Measurements from ENCODE around the gene HEATR1. TPM values are rescaled to one million over a fixed set of nuclear protein-coding genes. Genes with fewer than 3 reads are reported as not detected.

HEATR1 gene
- total and polyA plus RNA-seq, 4 donors, result 3.3 to 19.4 (median 9.6) TPM

GRCh38 chr1:236558846-236559245 is 45.5 kb downstream of the HEATR1 start:
- Histone ChIP-seq H3K36me3 (ENCODE audit: control insufficient read depth in 4 of 4, insufficient read depth in 3 of 4, low read depth in 1 of 4, low read length in 3 of 4) (peaks cover 13 to 62% (median 40%) of the 10 kb centered on the region in 4 donors), H3K27me3 (ENCODE audit: control insufficient read depth in 4 of 4, insufficient read depth in 4 of 4, low read length in 3 of 4) (no peaks in the 10 kb centered on the region), H3K9me3 (ENCODE audit: control insufficient read depth in 4 of 4, low read length in 3 of 4) (no peaks in the 10 kb centered on the region), H3K4me1 (ENCODE audit: control insufficient read depth in 4 of 4, insufficient read depth in 4 of 4, low read length in 3 of 4) (no peaks in the 10 kb centered on the region), H3K27ac (ENCODE audit: low read depth in 1 of 2, low read length in 2 of 2) (no peak overlapping the region), H3K9ac (ENCODE audit: low read depth in 1 of 2, low read length in 2 of 2) (no peak overlapping the region), H3K4me3 (ENCODE audit: low read depth in 1 of 3, low read length in 3 of 3) (no peak overlapping the region)
- WGBS, result 98% methylated on average over 3 of the region's 3 CpGs
- TF ChIP-seq HNF4A (conservative IDR thresholded peaks at IDR 0.05) (no peak), YY1 (IDR thresholded peaks at IDR 0.05) (no peak)
- no peak for DNase-seq (ENCODE audit: low spot score)

GRCh38 chr1:236558081-236558480 is 46.2 kb downstream of the HEATR1 start:
- 80% methylated on average over 9 of the region's 9 CpGs for WGBS
- Histone ChIP-seq H3K27me3 (ENCODE audit: control insufficient read depth in 4 of 4, insufficient read depth in 4 of 4, low read length in 3 of 4) (no peaks in the 10 kb centered on the region), H3K9me3 (ENCODE audit: control insufficient read depth in 4 of 4, low read length in 3 of 4) (no peaks in the 10 kb centered on the region), H3K4me3 (ENCODE audit: low read depth in 1 of 3, low read length in 3 of 3) (no peak overlapping the region), H3K4me1 (ENCODE audit: control insufficient read depth in 4 of 4, insufficient read depth in 4 of 4, low read length in 3 of 4) (no peaks in the 10 kb centered on the region), H3K9ac (ENCODE audit: low read depth in 1 of 2, low read length in 2 of 2) (no peak overlapping the region), H3K36me3 (ENCODE audit: control insufficient read depth in 4 of 4, insufficient read depth in 3 of 4, low read depth in 1 of 4, low read length in 3 of 4) (peaks cover 13 to 65% (median 41%) of the 10 kb centered on the region in 4 donors), H3K27ac (ENCODE audit: low read depth in 1 of 2, low read length in 2 of 2) (no peak overlapping the region)
- TF ChIP-seq JUND (IDR thresholded peaks at IDR 0.05) (no peak), HNF4A (conservative IDR thresholded peaks at IDR 0.05) (no peak), MAX (IDR thresholded peaks at IDR 0.05) (no peak), ZBTB33 (IDR thresholded peaks at IDR 0.05) (no peak), HNF4G (IDR thresholded peaks at IDR 0.05) (no peak), FOXA2 (IDR thresholded peaks at IDR 0.05) (no peak), RXRA (IDR thresholded peaks at IDR 0.05) (no peak), REST (IDR thresholded peaks at IDR 0.05) (no peak), YY1 (IDR thresholded peaks at IDR 0.05) (no peak), ATF3 (IDR thresholded peaks at IDR 0.05) (no peak), SP1 (IDR thresholded peaks at IDR 0.05) (no peak), EGR1 (IDR thresholded peaks at IDR 0.05; ENCODE audit: low read depth in 2 of 2) (no peak), RAD21 (IDR thresholded peaks at IDR 0.05) (no peak), GABPA (IDR thresholded peaks at IDR 0.05 in 1 of 2, conservative IDR thresholded peaks at IDR 0.05 in 1 of 2) (no peak)
- DNase-seq (ENCODE audit: low spot score), result no peak

Measured in liver (tissue), 9 donors.